Liver (tissue), 9 donors: ENCODE measurements around the gene TENM3. TPM values are rescaled to one million over a fixed set of nuclear protein-coding genes. Genes with fewer than 3 reads are reported as not detected.

Experiments used
- DNase-seq: peaks from one replicate; pipeline ENCODE4 v3.0.0-alpha.2; 2017; ENCODE audit warnings: low spot score
- H3K27ac ChIP-seq, 2 donors: one replicate each; pipeline ENCODE4 v1.7.0; 2013; ENCODE audit warnings: inconsistent platforms in 2 of 2, low read length in 2 of 2, control low read depth in 1 of 2, low read depth in 1 of 2, mild to moderate bottlenecking in 1 of 2
- H3K27me3 ChIP-seq, 4 donors: one replicate each; pipeline versions ENCODE4 v1.6.1 to v1.7.0; 2013; ENCODE audit warnings: low read length in 3 of 4, inconsistent platforms in 1 of 4, mild to moderate bottlenecking in 1 of 4, moderate library complexity in 1 of 4; ENCODE audit not compliant: control insufficient read depth in 4 of 4, insufficient read depth in 4 of 4
- H3K36me3 ChIP-seq, 4 donors: one replicate each; pipeline versions ENCODE4 v1.6.1 to v1.7.0; 2013; ENCODE audit warnings: low read length in 3 of 4, mild to moderate bottlenecking in 3 of 4, low read depth in 1 of 4, moderate library complexity in 1 of 4; ENCODE audit not compliant: control insufficient read depth in 4 of 4, insufficient read depth in 3 of 4
- H3K4me1 ChIP-seq, 4 donors: one replicate each; pipeline versions ENCODE4 v1.6.1 to v1.7.0; 2013; ENCODE audit warnings: low read length in 3 of 4, mild to moderate bottlenecking in 3 of 4, moderate library complexity in 1 of 4; ENCODE audit not compliant: control insufficient read depth in 4 of 4, insufficient read depth in 4 of 4
- H3K4me3 ChIP-seq, 3 donors: one replicate each; pipeline versions ENCODE4 v1.6.1 to v1.7.0; 2013; ENCODE audit warnings: low read length in 3 of 3, control low read depth in 1 of 3, low read depth in 1 of 3, mild to moderate bottlenecking in 1 of 3
- H3K9ac ChIP-seq, 2 donors: one replicate each; pipeline ENCODE4 v1.7.0; 2013; ENCODE audit warnings: low read length in 2 of 2, mild to moderate bottlenecking in 2 of 2, moderate library complexity in 2 of 2, control low read depth in 1 of 2, low read depth in 1 of 2
- H3K9me3 ChIP-seq, 4 donors: one replicate each; pipeline versions ENCODE4 v1.6.1 to v1.7.0; 2013; ENCODE audit warnings: low read length in 3 of 4; ENCODE audit not compliant: control insufficient read depth in 4 of 4
- ATF3 ChIP-seq: IDR thresholded peaks from 2 replicates; pipeline ENCODE4 v1.6.1; 2016; ENCODE audit warnings: antibody characterized with exemption
- EGR1 ChIP-seq, 2 donors: IDR thresholded peaks; 2 replicates each; pipeline ENCODE4 v1.6.1; 2016 to 2018; ENCODE audit warnings: antibody characterized with exemption in 2 of 2, low read depth in 2 of 2
- FOXA1 ChIP-seq: IDR thresholded peaks from 2 replicates; pipeline ENCODE4 v1.6.1; 2016; ENCODE audit warnings: antibody characterized with exemption
- FOXA2 ChIP-seq: IDR thresholded peaks from 2 replicates; pipeline ENCODE4 v1.6.1; 2016; ENCODE audit warnings: antibody characterized with exemption
- HNF4A ChIP-seq, 2 donors: conservative IDR thresholded peaks; 2 replicates each; pipeline ENCODE4 v1.6.1; 2016; ENCODE audit warnings: antibody characterized with exemption in 2 of 2, mild to moderate bottlenecking in 2 of 2
- HNF4G ChIP-seq: IDR thresholded peaks from 2 replicates; pipeline ENCODE4 v1.6.1; 2016; ENCODE audit warnings: antibody characterized with exemption
- JUND ChIP-seq, 2 donors: IDR thresholded peaks; 2 replicates each; pipeline ENCODE4 v1.6.1; 2016; ENCODE audit warnings: antibody characterized with exemption in 2 of 2
- MAX ChIP-seq: IDR thresholded peaks from 2 replicates; pipeline ENCODE4 v1.6.1; 2016; ENCODE audit warnings: antibody characterized with exemption
- NR2F2 ChIP-seq: IDR thresholded peaks from 2 replicates; pipeline ENCODE4 v1.6.1; 2016; ENCODE audit warnings: antibody characterized with exemption
- RAD21 ChIP-seq, 2 donors: IDR thresholded peaks; 2 replicates each; pipeline ENCODE4 v1.6.1; 2016; ENCODE audit warnings: antibody characterized with exemption in 2 of 2, mild to moderate bottlenecking in 2 of 2
- RXRA ChIP-seq, 2 donors: IDR thresholded peaks; 2 replicates each; pipeline ENCODE4 v1.6.1; 2017 to 2018; ENCODE audit warnings: antibody characterized with exemption in 2 of 2, mild to moderate bottlenecking in 1 of 2
- SP1 ChIP-seq: IDR thresholded peaks from 2 replicates; pipeline ENCODE4 v1.6.1; 2018; ENCODE audit warnings: antibody characterized with exemption, mild to moderate bottlenecking
- TAF1 ChIP-seq: conservative IDR thresholded peaks from 2 replicates; pipeline ENCODE4 v1.6.1; 2016; ENCODE audit warnings: antibody characterized with exemption, mild to moderate bottlenecking
- YY1 ChIP-seq: IDR thresholded peaks from 2 replicates; pipeline ENCODE4 v1.6.1; 2016; ENCODE audit warnings: antibody characterized with exemption, mild to moderate bottlenecking
- ZBTB33 ChIP-seq: IDR thresholded peaks from 2 replicates; pipeline ENCODE4 v1.6.1; 2016; ENCODE audit warnings: antibody characterized with exemption
- WGBS: extraction: QIAGEN DNeasy Blood & Tissue Kit; methylation state at CpG from one replicate; pipeline ENCODE4 v1.1.7; 2013; 5-methylcytosine and 5-hydroxymethylcytosine counted together
- polyA plus RNA-seq, 2 donors: library from polyadenylated mRNA; stranded (reverse) in 1 of 2; unstranded in 1 of 2; fragments of 200-250 nt in 1 of 2; fragments of >200 nt in 1 of 2; fragmentation: Nextera tagmentation in 1 of 2; extraction: Ambion mirVana in 1 of 2; gene quantifications; one replicate each; pipeline versions ENCODE4 v1.2.1 to v1.2.3, GENCODE V29; 2013 to 2015
- total RNA-seq, 2 donors: library from RNA; depleted of rRNA; stranded (reverse); fragments of >200 nt; gene quantifications; one replicate each; pipeline ENCODE4 v1.2.3, GENCODE V29; 2014
- donor health status: healthy.
- donor health status: healthy.
- donor health status: healthy.
- donor health status: healthy.
- donor health status: healthy.

TENM3 gene
- total and polyA plus RNA-seq, 4 donors: 0.32 to 16.8 (median 0.70) TPM

- no peak overlapping the region for H3K4me3 ChIP-seq
Observed at GRCh38 chr4:182532441-182532840, 289.2 kb downstream of the TENM3 start.

GRCh38 chr4:182533964-182534363, 290.8 kb downstream of the TENM3 start:
- Histone ChIP-seq H3K27me3 (no peaks in the 10 kb centered on the region), H3K4me1 (no peaks in the 10 kb centered on the region), H3K4me3 (no peak overlapping the region), H3K9me3 (no peaks in the 10 kb centered on the region), H3K9ac (no peak overlapping the region), H3K36me3 (no peaks in the 10 kb centered on the region), H3K27ac (no peak overlapping the region)
- no peak for TF ChIP-seq FOXA2
- no peak for TF ChIP-seq SP1
- TF ChIP-seq FOXA1: no peak
- TF ChIP-seq TAF1: no peak
- TF ChIP-seq MAX: no peak
- TF ChIP-seq EGR1 (IDR thresholded peaks at IDR 0.05; ENCODE audit: low read depth in 2 of 2): no peak
- no peak for TF ChIP-seq ATF3
- no peak for TF ChIP-seq ZBTB33
- no peak for TF ChIP-seq HNF4G
- TF ChIP-seq RXRA (IDR thresholded peaks at IDR 0.05): no peak
- no peak for TF ChIP-seq HNF4A (conservative IDR thresholded peaks at IDR 0.05)
- no peak for TF ChIP-seq YY1
- no peak for TF ChIP-seq RAD21 (IDR thresholded peaks at IDR 0.05)
- WGBS: 54% methylated on average over 1 of the region's 1 CpG
- DNase-seq: no peak

More at GRCh38 chr4:182532441-182532840, 289.2 kb downstream of the TENM3 start:
- no peaks in the 10 kb centered on the region for H3K4me1 ChIP-seq
- H3K9me3 ChIP-seq: no peaks in the 10 kb centered on the region
- no peak overlapping the region for H3K9ac ChIP-seq
- no peak overlapping the region for H3K27ac ChIP-seq
- H3K27me3 ChIP-seq: no peaks in the 10 kb centered on the region
- no peak for TF ChIP-seq FOXA2
- no peak for TF ChIP-seq NR2F2
- no peak for TF ChIP-seq ZBTB33
- no peak for TF ChIP-seq JUND (IDR thresholded peaks at IDR 0.05)
- TF ChIP-seq HNF4G: no peak
- TF ChIP-seq RAD21 (IDR thresholded peaks at IDR 0.05): no peak
- TF ChIP-seq ATF3: no peak
- no peaks in the 10 kb centered on the region for H3K36me3 ChIP-seq
- no peak for DNase-seq
- 69% methylated on average over 2 of the region's 2 CpGs for WGBS
